Urinary bladder (tissue), 4 donors: Measurements from ENCODE around the gene FBXO42. TPM values are rescaled to one million over a fixed set of nuclear protein-coding genes. Genes with fewer than 3 reads are reported as not detected.

ENCODE experiments used
- DNase-seq: peaks from one replicate; pipeline ENCODE4 v3.0.0-alpha.2; 2015; ENCODE audit errors: extremely low spot score
- H3K27ac ChIP-seq: one replicate; pipeline ENCODE4 v1.5.1; 2013; ENCODE audit warnings: low read depth, mild to moderate bottlenecking, moderate library complexity
- H3K36me3 ChIP-seq: one replicate; pipeline ENCODE4 v1.6.1; 2013; ENCODE audit warnings: mild to moderate bottlenecking, moderate library complexity; ENCODE audit not compliant: insufficient read depth
- H3K4me1 ChIP-seq: one replicate; pipeline ENCODE4 v1.6.1; 2013; ENCODE audit warnings: mild to moderate bottlenecking, moderate library complexity; ENCODE audit not compliant: insufficient read depth
- H3K4me3 ChIP-seq: one replicate; pipeline ENCODE4 v1.5.1; 2013; ENCODE audit warnings: low read depth, low read length
- WGBS: extraction: QIAGEN DNeasy Blood & Tissue Kit; methylation state at CpG from one replicate; pipeline ENCODE4 v1.1.7; 2013; 5-methylcytosine and 5-hydroxymethylcytosine counted together
- polyA plus RNA-seq: library from polyadenylated mRNA; stranded (reverse); fragments of 200-250 nt; gene quantifications from one replicate; pipeline ENCODE4 v1.2.3, GENCODE V29; 2013
- total RNA-seq: library from RNA; depleted of rRNA; stranded (reverse); fragments of >200 nt; gene quantifications from one replicate; pipeline ENCODE4 v1.2.3, GENCODE V29; 2014
- donor health status: healthy with polysubstance abuse.
- donor health status: healthy.

Gene FBXO42
- total and polyA plus RNA-seq, 2 donors, result 25.7 to 28.2 TPM

GRCh38 chr1:16383888-16384287 is 31.6 kb upstream of the FBXO42 start:
- Histone ChIP-seq H3K36me3 (no peaks in the 10 kb centered on the region), H3K4me1 (no peaks in the 10 kb centered on the region), H3K27ac (no peak overlapping the region), H3K4me3 (no peak overlapping the region)
- 81% methylated on average over 5 of the region's 5 CpGs for WGBS
- no peak for DNase-seq

GRCh38 chr1:16380868-16381267 is 28.6 kb upstream of the FBXO42 start:
- no peak overlapping the region for H3K4me3 ChIP-seq
- DNase-seq, result no peak
- no peaks in the 10 kb centered on the region for H3K36me3 ChIP-seq
- H3K27ac ChIP-seq, result no peak overlapping the region
- WGBS, result 92% methylated on average over 4 of the region's 4 CpGs
- no peaks in the 10 kb centered on the region for H3K4me1 ChIP-seq

GRCh38 chr1:16378443-16378842 is 26.2 kb upstream of the FBXO42 start:
- Histone ChIP-seq H3K4me1 (peaks cover 2% of the 10 kb centered on the region), H3K27ac (no peak overlapping the region), H3K36me3 (no peaks in the 10 kb centered on the region), H3K4me3 (no peak overlapping the region)
- no peak for DNase-seq
- WGBS, result 74% methylated on average over 7 of the region's 7 CpGs

- Histone ChIP-seq H3K36me3 (no peaks in the 10 kb centered on the region), H3K27ac (no peak overlapping the region), H3K4me3 (no peak overlapping the region), H3K4me1 (peaks cover 2% of the 10 kb centered on the region)
- no peak for DNase-seq
- WGBS, result 70% methylated on average over 4 of the region's 4 CpGs
These were observed 24.7 kb upstream of the FBXO42 start for GRCh38 chr1:16376971-16377370.

- 25% methylated on average over 15 of the region's 15 CpGs for WGBS
- H3K27ac ChIP-seq, result no peak overlapping the region
- H3K4me1 ChIP-seq, result peaks cover 2% of the 10 kb centered on the region
- no peaks in the 10 kb centered on the region for H3K36me3 ChIP-seq
- DNase-seq, result no peak
- H3K4me3 ChIP-seq, result no peak overlapping the region
These were observed 23.5 kb upstream of the FBXO42 start for GRCh38 chr1:16375521-16376340.

- H3K36me3 ChIP-seq, result no peaks in the 10 kb centered on the region
- H3K27ac ChIP-seq, result no peak overlapping the region
- H3K4me1 ChIP-seq, result peaks cover 2% of the 10 kb centered on the region
- WGBS, result 59% methylated on average over 3 of the region's 3 CpGs
- H3K4me3 ChIP-seq, result no peak overlapping the region
- no peak for DNase-seq
These were observed 22.0 kb upstream of the FBXO42 start for GRCh38 chr1:16374266-16374665.

DNA sequence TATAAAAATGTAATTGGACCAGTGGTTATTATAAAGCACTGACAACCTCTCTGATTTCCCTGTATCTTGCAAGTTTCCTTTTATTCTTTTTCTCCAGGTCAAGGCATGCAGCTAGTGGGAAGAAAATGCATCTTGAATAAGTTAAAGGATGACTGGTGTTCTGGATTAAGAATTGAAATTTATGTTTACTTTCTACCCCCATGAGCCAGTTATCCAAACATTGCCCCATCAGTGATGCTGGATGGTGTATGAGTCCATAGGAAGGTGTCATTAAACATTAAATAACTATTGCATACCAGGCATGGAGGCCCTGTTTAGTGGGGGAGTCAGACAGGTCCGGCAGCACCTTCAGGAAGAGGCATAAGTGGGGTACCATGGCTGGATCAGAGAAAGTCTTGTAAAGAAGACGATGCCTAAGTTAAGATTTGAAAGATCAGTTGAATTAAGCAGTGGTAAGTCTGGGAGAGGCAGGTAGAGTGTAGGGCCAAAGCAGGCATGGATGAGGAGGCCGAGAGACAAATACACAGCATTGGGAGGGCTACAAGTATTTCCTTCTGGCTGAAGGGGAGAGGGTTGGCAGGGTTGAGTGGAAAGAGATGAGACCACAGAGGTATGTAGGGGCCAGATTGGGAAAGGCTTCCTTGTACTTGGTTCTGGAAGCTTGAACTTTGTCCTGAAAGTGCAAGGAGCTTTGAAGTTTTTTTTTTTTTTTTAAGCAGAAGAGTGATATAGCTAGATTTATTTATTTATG is 20.4 kb upstream of the FBXO42 start:
- no peak overlapping the region for H3K27ac ChIP-seq
- no peak overlapping the region for H3K4me3 ChIP-seq
- no peak for DNase-seq
- 86% methylated on average over 3 of the region's 3 CpGs for WGBS
- no peaks in the 10 kb centered on the region for H3K36me3 ChIP-seq
- peaks cover 2% of the 10 kb centered on the region for H3K4me1 ChIP-seq

DNA sequence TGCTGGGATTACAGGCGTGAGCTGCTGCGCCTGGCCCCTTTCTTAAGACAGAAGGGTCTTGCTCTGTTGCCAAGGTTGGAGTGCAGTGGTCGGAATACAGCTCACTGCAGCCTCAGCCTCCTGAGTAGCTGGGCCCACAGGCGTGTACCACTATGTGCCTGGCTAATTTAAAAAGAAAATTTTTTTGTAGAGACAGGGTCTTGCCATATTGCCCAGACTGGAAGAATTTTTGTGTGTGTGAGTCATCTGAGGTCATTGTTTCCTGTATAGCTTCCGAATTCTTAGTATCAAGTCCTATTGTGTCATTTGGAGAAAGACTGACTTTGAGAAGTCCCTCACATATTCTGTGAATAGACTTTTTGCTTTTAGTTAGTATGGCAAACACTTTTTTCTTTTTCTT is 19.4 kb upstream of the FBXO42 start:
- H3K4me3 ChIP-seq, result no peak overlapping the region
- no peak for DNase-seq
- peaks cover 2% of the 10 kb centered on the region for H3K4me1 ChIP-seq
- WGBS, result 85% methylated on average over 5 of the region's 5 CpGs
- no peak overlapping the region for H3K27ac ChIP-seq
- no peaks in the 10 kb centered on the region for H3K36me3 ChIP-seq

- no peaks in the 10 kb centered on the region for H3K36me3 ChIP-seq
- no peak overlapping the region for H3K4me3 ChIP-seq
- H3K4me1 ChIP-seq, result no peaks in the 10 kb centered on the region
- no peak for DNase-seq
- no peak overlapping the region for H3K27ac ChIP-seq
- 91% methylated on average over 4 of the region's 4 CpGs for WGBS
These were observed 17.5 kb upstream of the FBXO42 start for GRCh38 chr1:16369821-16370220.

DNA sequence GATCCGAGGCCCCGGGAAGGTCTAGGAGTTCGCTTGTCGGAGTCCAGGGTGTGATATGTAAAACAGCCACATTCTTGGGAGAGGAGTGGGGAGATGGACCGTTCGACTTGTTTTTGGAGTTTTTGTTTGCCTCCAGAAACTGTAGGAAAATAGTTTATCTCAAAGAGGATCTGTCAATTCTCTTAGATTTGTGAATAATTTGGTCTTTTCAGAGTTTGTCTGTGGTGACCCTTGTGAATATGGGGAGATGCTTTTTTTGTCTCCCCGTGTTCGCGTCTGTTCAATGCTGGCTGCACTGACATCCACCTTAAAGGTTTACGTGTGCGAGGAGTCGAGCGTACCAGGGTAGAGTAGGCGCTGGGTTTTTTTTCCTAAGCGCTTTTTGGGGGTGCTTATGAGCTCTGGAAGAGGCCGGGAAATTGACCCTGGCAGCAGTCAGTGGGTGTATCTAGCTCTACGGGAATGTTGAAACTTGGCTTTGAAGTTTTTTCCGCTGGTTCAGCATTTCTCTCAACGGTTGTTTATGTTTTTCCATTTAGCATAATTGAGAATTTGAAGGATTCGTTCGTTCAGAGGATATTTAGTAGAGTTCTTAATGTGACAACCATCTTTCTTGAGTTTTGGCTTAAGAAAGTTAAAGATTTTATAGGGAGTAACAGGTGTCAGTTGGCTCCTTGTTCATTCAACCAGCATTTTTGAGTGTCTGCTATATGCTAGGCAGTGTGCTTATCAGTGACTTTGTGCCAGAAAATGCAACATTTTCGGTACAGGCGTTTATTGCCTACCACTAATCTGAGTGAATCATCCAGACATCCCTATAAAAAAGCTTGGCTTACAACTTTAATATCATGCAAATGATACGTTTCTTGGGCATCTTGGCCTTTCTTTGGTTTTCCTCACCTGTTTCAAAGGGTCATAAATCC is 15.9 kb upstream of the FBXO42 start:
- 1% methylated on average over 24 of the region's 24 CpGs for WGBS
- no peaks in the 10 kb centered on the region for H3K4me1 ChIP-seq
- DNase-seq, result no peak

GRCh38 chr1:16367258-16367967 is 15.1 kb upstream of the FBXO42 start:
- Histone ChIP-seq H3K27ac (peak overlapping the region; percentile 100), H3K4me3 (peak overlapping the region; percentile 52), H3K4me1 (no peaks in the 10 kb centered on the region), H3K36me3 (no peaks in the 10 kb centered on the region)
- under 1% methylated on average over 47 of the region's 47 CpGs for WGBS
- peak; percentile 69 for DNase-seq

More for the DNA sequence above, 15.9 kb upstream of the FBXO42 start:
- Histone ChIP-seq H3K4me3 (peak overlapping the region; percentile 52), H3K36me3 (no peaks in the 10 kb centered on the region), H3K27ac (peak overlapping the region; percentile 100)

DNA sequence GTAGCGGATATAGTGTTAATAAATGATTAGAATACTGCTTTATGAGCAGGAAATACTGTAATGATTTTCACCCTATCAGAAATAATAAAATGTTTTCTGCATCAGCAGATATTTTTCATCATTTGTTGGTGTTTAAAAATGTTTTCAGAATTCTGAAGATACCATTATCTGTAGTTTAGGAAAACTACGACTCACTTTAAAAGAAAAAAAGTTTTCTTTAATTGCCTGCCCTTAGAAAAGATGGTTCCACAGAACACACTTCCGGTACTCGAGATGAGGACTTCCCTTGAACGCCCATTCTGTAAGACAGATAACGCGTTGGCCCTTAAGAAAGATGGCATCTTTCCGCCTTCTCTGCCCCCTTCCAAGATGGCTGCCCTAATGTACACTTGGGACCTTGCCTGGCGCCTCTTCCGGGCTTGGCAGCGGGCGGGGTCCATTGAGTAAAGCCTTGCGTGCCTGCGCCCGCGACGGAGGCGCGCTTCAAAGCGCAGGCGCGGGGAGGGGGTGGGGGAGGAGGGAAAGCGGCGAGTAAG is 14.5 kb upstream of the FBXO42 start, which contains the start of gene SZRD1:
Gene SZRD1 (plus strand): TSS at position 521 of the 536 bp plus-strand sequence. CDS start 16 bp downstream, outside the sequence.
- no peaks in the 10 kb centered on the region for H3K36me3 ChIP-seq
- peak within 1 kb of the TSS; percentile 100 for H3K27ac ChIP-seq
- peak within 1 kb of the TSS; percentile 52 for H3K4me3 ChIP-seq
- WGBS, result 3% methylated on average over 24 of the region's 24 CpGs
- peak; percentile 97 for DNase-seq
- H3K4me1 ChIP-seq, result no peaks in the 10 kb centered on the region
